ENCODE results near the gene ASMT.
"Not testable (repeated sequence)": the region's sequence is repeated elsewhere in the genome, so short reads cannot be mapped to it uniquely, and the experiment has no call there.

ASMT gene

DNA sequence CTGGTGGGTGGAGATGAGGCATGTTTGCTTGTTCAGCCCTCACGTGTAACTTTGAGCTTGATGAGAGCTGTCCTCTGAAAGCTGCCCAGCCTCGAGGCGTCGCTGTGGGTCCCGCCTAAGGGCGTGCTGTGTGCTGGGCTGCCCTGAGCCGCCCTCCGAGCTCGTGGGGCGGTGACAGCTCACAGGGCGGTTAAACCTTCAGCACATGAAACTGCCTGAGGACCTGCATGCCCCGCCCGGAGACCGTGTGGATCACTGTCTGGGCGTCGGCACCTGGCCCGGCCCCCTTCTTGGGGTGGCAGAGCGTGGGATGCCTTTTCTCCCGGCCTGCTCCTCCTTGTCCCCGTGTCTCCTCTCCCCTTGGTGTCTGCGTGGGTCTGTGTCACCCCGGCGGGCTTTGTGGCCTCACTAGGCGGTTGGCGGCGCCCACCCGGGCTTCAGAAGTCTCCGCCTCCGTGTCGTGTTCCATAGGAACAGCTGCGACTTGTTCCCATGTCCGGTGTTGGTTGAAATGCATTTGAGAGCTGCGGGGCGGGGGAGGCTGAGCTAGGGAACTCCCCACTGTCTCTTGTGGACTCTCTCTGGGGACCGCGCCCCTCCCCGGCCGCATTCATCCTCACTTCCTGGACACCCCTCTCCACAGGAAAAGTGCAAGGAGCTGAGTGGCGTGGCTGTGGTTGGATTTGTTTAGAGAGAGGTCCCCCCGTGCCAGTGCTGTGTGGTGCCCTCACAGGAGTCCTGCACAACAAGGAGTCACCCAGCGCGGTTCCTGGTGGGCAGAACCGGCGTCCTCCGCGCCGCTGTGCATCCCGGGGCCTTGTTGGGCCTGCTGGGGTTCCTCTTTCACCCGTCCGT is 16.6 kb upstream of the ASMT start:
- no peak for DNase-seq

DNA sequence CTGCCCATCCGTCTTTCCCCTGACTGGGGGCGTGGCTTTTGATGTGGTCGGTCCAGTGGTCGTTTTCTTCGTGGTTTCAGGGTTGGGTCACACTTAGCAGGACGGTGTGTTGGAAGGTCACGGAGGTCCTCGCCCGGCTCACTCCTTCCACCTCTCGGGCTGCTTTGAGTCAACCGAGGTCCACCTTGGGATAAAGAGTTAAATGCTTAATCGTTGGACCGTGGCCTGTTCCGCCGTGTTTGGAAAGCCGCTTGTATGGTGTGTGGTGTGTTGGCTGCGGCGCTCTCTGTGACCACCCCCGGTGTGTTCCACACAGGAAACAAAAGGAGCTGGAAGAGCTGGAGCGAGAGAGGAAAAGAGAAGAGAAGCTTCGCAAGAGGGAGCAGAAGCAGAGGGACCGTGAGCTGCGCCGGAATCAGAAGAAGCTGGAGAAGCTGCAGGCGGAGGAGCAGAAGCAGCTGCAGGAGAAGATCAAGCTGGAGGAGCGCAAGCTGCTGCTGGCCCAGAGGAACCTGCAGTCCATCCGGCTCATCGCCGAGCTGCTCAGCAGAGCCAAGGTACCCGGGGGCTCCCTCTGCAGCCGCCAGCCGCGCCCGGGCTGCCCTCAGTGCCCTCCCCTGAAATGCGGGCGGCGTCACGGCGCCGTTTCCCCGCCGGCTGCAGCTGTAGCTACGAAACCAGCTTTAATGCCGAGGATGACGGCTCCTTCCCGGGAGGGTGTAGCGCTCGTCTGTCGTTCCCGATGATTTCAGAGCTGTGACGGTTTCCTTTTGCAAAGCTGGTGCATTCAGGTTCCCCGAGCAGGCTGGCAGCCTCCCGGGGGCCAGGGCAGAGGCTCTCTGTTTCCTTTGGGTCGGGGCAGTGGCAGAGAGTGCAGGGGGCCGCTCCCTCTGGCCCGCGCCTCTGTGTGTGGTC is 15.7 kb upstream of the ASMT start:
- no peak for DNase-seq

DNA sequence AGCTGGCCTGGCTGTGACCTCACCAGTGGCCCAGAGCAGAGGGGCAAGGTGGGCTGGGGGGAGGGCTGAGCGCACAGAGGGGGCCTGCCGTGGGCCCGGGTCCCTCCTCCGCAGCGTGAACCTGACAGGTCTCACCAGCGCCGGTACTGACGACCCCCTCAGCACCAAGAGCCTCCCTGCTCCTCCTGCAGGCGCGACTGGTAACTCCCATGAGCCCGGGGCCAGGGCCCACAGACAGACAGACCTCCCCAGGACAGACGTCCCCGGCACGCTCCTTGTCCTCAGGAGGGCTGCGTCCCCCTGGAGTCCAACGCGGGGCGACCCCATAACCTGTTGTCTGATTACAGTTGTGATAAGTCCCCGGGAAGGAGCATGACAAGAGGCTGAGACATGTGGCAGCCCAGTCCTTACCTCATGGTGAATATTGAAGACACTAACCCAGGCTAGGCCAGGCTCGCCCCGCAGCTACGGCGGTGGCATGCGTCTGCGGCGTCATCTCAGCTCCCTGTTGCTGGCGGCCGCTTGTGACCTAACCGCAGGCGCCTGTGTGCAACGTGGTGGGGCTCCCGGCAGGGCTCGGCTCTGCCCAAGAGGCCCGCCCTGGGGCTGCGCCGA is 15.0 kb upstream of the ASMT start:
- no peak for DNase-seq

DNA sequence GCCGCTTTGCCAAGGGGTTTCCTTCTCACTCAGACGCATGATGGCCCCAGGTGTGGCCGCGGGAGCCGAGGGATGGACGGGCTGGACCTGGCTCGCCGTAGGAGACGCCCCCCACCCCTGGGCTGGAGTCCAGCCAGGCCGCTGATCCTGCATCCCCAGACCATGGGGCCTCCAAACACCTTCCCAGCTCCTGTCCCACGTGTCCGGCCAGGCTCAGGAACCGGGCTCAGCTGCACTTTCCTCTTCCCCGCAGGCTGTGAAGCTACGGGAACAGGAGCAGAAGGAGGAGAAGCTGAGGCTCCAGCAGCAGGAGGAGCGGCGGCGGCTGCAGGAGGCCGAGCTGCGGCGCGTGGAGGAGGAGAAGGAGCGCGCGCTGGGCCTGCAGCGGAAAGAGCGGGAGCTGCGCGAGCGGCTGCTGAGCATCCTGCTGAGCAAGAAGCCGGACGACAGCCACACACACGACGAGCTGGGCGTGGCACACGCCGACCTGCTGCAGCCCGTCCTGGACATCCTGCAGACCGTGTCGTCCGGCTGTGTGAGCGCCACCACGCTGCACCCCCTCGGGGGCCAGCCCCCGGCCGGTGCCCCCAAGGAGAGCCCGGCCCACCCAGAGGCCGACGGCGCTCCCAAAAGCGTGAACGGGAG is 14.3 kb upstream of the ASMT start:
- no peak for DNase-seq

DNA sequence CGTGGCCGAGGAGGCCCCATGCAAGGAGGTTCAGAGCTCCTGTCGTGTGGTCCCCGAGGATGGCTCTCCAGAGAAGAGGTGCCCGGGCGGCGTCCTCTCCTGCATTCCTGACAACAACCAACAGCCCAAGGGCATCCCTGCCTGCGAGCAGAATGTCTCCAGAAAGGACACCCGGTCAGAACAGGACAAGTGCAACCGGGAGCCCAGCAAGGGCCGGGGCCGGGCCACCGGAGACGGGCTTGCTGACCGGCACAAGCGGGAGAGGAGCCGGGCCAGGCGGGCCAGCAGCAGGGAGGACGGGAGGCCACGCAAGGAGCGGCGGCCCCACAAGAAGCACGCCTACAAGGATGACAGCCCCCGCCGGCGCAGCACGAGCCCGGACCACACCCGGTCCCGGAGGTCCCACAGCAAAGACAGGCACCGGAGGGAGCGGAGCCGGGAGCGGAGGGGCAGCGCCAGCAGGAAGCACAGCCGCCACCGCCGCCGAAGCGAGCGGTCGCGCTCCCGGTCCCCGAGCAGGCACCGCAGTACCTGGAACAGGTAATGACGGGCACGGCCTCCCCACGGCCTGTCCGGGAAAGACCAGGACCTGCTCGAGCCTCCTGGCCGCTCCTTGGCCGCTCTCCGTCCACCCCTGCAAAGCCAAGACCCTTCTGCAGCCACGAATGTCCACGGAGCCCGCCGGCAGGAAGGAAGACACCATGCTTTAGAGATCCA is 13.7 kb upstream of the ASMT start:
- no peak for DNase-seq

DNA sequence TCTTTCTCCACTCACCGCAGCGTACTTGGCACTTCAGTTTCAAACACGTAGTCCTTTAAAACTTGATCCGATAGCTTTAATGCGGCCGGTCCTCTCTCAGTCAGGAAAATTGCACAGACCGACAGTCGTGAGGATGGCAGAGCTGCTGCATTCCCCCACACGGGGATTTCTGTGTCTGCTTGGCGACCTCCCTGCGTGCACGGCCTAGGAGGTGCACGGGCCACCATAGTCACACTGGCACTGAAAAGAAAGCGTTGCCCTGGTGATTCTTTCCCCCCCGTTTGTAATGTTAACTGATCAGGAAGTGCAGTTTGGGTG is 13.1 kb upstream of the ASMT start:
- no peak for DNase-seq

DNA sequence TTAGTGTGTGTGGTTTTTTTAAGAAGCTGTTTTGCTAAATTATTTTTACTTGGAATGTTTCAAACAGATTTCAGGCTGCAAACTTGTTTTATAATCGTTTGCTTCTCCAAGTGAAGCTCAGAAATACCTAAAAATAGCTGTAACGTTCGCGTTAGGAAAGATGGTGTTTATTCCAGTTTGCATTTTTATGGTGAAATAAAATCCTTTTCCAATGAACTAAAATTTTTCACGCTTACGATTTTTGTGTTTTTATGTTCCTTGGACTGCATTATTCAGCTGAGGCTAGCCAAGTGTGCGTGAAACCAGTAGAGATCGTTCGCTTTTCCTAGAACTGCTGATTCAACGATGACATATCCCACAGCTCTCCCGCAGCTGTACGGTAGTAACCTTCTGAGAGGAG is 12.6 kb upstream of the ASMT start:
- no peak for DNase-seq

DNA sequence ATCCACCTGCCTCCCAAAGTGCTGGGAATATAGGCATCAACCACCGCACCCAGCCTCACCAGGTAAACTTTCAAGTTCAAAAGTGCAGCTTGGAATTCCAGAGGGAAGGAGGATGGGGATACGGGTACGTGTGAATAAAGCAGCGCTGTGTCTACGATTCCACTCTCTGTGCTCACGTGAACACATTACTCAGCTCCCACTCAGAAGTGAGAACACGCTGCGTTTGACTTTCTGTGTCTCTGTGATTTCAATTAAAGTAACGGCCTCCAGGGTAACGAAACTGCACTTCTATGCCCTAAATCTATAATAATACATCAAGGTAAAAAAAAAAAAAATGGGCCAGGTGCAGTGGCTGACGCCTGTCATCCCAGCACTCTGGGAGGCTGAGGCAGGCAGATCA is 8.4 kb upstream of the ASMT start:
- no peak for DNase-seq

DNA sequence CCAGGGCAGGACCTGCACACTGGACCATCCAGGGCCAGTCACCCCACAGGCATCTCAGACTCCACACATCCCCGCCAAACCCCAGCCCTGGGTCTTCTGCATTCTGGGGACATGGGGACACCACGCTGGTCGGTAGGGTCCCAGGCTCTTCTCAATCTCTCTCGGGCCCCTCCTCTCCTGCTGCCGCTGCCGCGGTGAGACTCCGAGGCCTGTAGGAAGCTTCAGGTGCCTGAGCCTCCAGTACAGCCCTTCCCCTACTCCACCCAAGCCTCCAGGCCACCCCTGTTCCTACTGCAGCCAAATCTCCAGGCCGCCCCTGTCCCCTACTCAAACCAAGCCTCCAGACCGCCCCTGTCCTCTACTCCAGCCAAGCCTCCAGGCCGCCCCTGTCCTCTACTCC is 5.5 kb upstream of the ASMT start:
- DNase-seq, result no peak

DNA sequence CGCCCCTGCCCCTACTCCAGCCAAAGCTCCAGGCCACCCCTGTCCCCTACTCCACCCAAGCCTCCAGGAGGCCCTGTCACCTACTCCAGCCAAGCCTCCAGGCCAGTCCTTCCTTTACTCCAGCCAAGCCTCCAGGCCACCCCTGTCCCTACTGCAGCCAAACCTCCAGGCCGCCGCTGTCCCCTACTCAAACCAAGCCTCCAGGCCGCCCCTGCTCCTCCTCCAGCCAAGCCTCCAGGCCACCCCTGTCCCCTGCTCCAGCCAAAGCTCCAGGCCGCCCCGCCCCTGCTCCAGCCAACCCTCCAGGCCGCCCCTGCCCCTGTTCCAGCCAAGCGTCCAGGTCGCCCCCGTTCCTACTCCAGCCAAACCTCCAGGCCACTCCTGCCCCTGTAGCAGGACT is 5.1 kb upstream of the ASMT start:
- DNase-seq, result no peak

DNA sequence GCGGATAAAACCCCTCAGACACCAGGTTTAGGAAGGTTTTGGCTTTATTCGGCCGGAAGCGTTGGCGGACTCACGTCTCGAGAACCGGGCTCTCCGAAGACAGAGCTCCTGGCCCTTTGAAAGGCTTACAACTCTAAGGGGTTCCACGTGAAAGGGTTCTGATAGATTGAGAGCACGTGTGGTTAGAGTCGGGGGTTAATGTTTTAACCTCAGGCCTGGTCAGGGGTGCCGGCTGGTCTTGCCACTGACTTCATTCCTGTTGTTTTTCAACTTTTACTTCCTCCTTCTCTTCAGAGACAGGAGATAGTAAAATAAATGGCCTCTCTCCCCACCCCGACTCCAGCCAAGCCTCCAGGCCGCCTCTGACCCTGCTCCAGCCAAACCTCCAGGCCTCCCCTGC is 4.7 kb upstream of the ASMT start:
- DNase-seq, result no peak

DNA sequence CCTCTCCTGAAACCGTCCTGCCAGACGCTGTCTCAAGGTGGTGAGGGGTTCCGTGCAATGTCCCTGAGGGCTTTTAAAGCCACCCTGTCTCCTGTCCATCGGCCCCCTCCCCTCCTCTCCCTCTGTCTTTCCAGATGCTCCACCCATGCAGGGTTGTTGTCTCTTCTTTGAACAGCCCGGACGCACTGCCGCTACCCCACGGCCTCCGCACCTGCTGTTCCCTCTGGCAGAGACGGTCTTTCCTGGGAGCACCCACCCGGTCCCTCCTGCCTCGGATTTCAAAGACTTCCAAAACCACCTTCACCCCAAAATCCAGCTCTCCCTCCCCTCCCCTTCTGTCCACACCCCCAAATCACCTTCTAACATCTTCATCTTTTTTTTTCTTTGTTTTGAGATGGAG is 4.1 kb upstream of the ASMT start:
- DNase-seq, result no peak

DNA sequence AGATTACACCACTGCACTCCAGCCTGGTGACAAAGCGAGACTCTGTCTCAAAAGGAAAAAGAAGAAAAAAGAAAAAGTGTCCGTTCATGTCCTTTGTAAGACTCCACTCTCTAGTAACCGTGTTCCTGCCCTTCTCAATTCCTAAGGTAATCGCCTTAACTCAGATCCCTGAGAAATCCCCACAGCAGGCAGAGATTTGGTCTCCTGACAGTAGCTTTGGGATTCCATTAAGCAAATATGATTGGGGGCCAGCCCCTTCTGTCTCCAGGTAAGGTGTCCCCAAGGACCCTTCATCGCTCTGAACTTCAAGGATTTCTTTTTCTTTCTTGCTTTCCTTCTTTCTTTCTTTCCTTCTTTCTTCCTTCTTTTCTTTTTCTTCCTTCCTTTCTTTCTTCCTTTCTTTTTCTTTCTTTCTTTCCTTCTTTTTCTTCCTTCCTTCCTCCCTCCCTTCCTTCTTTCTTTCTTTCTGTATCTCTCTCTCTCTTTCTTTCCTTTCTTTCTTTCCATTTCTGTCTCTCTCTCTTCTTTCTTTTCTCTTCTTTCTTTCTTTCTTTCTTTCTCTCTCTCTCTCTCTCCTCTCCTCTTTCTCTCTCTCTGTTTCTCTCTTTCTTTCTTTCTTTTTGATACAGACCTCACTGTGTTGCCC is 2.1 kb upstream of the ASMT start:
- DNase-seq, result no peak

DNA sequence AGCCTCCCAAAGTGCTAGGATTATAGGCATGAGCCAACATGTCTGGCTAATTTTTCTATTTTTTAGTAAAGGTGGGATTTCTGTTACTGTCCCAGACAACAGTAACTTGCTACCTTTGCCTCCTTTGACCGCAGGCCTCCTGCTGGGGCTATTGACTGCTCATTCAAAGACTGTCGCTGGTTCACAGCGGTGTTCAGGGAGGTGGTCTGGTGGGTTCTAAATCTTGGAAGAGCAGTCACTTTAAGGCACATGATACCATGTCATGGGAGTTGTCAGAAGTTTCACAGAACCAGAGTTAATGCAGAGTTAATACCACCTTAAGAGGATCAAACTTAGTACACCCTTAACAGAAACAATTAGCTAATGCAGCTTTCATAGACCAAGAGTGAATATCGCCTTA is 3.8 kb downstream of the ASMT start:
- DNase-seq, result no peak

DNA sequence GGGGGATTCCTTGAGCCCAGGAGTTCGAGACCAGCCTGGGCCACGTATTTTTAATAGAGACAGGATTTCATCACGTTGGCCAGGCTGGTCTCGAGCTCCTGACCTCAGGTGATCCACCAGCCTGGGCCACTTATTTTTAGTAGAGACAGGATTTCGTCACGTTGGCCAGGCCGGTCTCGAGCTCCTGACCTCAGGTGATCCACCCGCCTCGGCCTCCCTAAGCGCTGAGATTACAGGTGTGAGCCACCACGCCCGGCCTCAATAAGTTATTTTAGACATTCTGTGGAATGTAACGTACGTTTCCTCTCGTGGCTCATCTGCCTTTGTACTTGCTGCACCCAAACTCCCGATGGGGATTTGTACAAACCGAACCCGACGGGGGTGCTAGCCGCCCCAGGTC is 8.8 kb downstream of the ASMT start:
- DNase-seq, result no peak

DNA sequence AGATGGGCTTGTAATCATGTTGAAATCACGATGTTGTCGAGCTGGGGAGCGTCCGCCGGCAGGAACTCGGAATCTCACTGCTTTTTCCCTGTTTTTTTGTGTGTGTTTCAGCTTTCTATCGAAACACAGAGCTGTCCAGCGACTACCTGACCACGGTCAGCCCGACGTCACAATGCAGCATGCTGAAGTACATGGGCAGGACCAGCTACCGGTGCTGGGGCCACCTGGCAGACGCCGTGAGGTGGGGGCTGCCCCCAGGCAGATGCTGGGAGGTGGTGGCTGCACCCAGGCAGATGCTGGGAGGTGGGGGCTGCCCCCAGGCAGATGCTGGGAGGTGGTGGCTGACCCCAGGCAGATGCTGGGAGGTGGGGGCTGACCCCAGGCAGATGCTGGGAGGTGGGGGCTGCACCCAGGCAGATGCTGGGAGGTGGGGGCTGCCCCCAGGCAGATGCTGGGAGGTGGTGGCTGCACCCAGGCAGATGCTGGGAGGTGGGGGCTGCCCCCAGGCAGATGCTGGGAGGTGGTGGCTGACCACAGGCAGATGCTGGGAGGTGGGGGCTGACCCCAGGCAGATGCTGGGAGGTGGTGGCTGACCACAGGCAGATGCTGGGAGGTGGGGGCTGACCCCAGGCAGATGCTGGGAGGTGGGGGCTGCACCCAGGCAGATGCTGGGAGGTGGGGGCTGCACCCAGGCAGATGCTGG is 9.4 kb downstream of the ASMT start:
- not testable (repeated sequence) for DNase-seq

DNA sequence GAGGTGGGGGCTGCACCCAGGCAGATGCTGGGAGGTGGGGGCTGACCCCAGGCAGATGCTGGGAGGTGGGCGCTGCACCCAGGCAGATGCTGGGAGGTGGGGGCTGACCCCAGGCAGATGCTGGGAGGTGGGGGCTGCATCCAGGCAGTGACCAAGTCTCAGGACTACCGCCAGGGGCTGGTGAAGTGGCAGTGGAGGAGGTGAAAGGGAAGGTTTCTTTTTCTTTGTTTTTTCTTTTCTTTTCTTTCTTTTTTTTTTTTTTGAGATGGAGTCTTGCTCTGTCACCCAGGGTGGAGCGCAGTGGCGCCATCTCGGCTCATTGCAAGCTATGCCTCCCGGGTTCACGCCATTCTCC is 10.0 kb downstream of the ASMT start:
- DNase-seq, result not testable (repeated sequence)

DNA sequence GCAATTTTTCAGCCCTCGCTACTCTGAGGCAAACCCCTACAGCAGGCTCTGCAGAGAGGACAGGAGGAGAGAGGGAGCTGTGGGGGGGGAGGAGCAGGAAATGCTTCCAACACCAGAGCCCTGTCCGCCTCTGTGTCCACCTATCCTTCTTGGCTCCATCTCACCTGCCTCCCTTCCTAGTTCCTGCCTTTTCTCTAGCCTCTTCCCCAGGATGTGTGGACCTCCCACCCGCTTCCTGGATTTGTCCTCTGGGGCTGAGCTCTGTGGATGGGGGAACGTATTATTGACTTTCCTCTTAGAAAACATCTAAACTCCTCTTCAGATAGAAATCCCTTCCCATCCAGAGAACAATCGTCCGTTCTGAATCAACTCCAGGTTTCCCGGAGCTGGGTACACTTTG is 14.4 kb downstream of the ASMT start:
- no peak for DNase-seq

DNA sequence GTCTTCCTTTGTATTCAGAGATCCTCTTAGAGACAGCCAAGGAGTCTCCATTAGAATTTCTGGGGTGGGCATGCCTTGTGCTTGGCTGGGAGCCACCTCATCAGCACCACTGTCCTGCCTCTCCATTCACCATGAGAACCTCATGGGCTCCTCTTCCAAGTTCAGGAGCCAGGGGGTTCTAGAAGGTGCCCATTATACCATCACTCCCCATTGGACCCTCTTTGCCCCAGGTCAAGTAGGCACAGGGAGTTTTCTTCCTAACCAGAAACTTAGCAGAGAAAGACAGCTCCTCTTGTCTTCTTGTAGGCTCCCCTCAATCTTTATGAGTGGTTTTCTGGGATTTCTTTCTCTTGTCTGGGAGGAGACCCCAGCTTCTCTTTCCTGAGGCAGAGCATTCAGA is 31.1 kb downstream of the ASMT start:
- DNase-seq, result no peak

DNA sequence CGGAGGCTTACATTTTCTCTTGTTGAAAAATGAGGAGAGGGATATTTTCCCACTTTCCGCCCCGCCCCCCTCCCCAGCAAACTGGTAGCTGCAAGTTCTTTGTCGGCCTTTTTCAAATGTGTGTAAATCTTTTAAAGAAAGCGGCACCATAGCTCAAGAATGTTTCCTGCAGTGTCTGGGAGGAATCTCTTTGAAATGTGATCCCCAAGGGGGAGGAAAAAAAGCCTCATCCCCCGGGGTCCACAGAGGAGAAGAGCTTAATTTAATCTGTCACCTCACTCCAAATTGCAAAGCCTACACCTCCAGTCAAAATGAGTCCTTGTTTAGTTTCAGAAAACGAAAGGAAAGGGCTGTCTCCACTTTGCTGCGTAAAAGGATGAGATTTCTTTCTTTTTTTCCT is 34.8 kb downstream of the ASMT start:
- DNase-seq, result no peak

DNA sequence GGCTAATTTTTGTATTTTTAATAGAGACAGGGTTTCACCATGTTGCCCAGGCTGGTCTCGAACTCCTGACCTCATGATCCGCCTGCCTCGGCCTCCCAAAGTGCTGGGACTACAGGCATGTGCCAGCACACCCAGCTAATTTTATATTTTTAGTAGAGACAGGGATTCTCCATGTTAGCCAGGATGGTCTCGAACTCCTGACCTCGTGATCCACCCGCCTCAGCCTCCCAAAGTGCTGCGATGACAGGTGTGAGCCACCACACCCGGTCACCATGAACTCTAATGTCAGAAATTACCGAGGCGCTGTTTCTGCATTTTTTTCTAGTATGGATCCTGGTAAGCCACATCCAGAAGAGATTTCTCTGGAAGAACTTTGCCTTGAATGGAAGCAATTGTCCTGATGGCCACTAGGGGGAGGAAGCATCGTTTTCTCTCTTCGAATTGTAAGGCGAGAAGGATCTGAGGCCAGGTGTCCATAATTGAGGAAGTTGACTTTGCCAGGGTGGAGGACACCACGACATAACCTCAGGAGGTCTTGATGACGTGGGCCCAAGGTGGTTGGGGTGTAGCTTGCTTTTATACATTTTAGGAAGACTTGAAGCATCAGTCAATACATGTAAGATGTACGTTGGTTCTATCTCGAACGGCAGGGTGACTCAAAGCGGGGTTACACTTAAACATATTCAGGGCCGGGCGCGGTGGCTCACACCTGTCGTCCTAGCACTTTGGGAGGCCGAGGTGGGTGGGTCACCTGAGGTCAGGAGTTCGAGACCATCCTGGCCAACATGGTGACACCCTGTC is 37.4 kb downstream of the ASMT start:
- DNase-seq, result not testable (repeated sequence)

Data from right forelimb (tissue), 1 donor.